ENCODE data around the gene GP1BB.
"Not testable (repeated sequence)": the region's sequence is repeated elsewhere in the genome, so short reads cannot be mapped to it uniquely, and the experiment has no call there.

Gene GP1BB

GRCh38 chr22:19693981-19694670 lies 29.2 kb upstream of the GP1BB start:
- no peak for DNase-seq (ENCODE audit: low spot score)

GRCh38 chr22:19694696-19695095 lies 28.6 kb upstream of the GP1BB start:
- DNase-seq (ENCODE audit: low spot score): no peak

GRCh38 chr22:19696504-19697276 lies 26.6 kb upstream of the GP1BB start:
- no peak for DNase-seq (ENCODE audit: low spot score)

GRCh38 chr22:19697871-19698270 lies 25.5 kb upstream of the GP1BB start:
- DNase-seq (ENCODE audit: low spot score): not testable (repeated sequence)

- no peak for DNase-seq (ENCODE audit: low spot score)
Observed at GRCh38 chr22:19700790-19701419, 22.4 kb upstream of the GP1BB start.

GRCh38 chr22:19701420-19702145 lies 21.8 kb upstream of the GP1BB start:
- no peak for DNase-seq (ENCODE audit: low spot score)

GRCh38 chr22:19703869-19704268 lies 19.5 kb upstream of the GP1BB start:
- no peak for DNase-seq (ENCODE audit: low spot score)

- no peak for DNase-seq (ENCODE audit: low spot score)
Observed at GRCh38 chr22:19704355-19705015, 18.9 kb upstream of the GP1BB start.

- DNase-seq (ENCODE audit: low spot score): no peak
Observed at GRCh38 chr22:19705181-19705934, 18.0 kb upstream of the GP1BB start.

GRCh38 chr22:19706661-19707151 lies 16.6 kb upstream of the GP1BB start:
- no peak for DNase-seq (ENCODE audit: low spot score)

- DNase-seq (ENCODE audit: low spot score): no peak
Observed at GRCh38 chr22:19707347-19708290, 15.7 kb upstream of the GP1BB start.

- no peak for DNase-seq (ENCODE audit: low spot score)
Observed at GRCh38 chr22:19708321-19709011, 14.9 kb upstream of the GP1BB start.

GRCh38 chr22:19709063-19709769 lies 14.1 kb upstream of the GP1BB start:
- DNase-seq (ENCODE audit: low spot score): no peak

- no peak for DNase-seq (ENCODE audit: low spot score)
Observed at GRCh38 chr22:19710020-19710768, 13.1 kb upstream of the GP1BB start.

- DNase-seq (ENCODE audit: low spot score): no peak
Observed at GRCh38 chr22:19710769-19711106, 12.6 kb upstream of the GP1BB start.

- DNase-seq (ENCODE audit: low spot score): no peak
Observed at GRCh38 chr22:19713245-19713644, 10.1 kb upstream of the GP1BB start.

- DNase-seq (ENCODE audit: low spot score): no peak
Observed at GRCh38 chr22:19713650-19714311, 9.6 kb upstream of the GP1BB start.

All from pons (tissue), 1 donor.